ENCODE results near the gene COQ2. TPM values are rescaled to one million over a fixed set of nuclear protein-coding genes. Genes with fewer than 3 reads are reported as not detected.
"Not testable (repeated sequence)": the region's sequence is repeated elsewhere in the genome, so short reads cannot be mapped to it uniquely, and the experiment has no call there.

The COQ2 gene
- polyA plus RNA-seq, 1 donor (not counting 4 experiments of a cell fraction or from before 2014, with no cell fraction given): 29.1 TPM

DNA sequence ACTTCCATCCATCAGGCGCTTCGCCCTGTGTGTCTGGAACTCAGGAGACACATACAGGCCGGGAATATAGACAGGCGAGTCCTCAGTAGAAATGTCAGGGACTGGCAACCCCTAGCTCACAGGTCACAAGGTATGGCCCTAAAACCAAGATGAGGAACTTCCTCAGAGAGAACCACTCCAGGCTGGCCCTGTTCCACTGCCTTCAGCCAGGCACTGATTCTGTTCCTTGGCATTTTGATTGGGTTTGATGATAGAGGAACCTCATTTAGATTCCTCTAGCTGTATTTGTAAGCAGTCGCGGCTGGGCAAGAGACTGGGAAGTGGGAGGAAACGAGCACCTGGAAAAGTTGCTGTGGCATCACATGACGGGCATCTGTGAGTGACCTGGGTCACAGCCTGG lies 41.9 kb upstream of the COQ2 start:
- Histone ChIP-seq H3K4me2 (ENCODE audit: control insufficient read depth, extremely low read depth, insufficient read depth, low read depth, low read length) (no peak overlapping the region), H3K9me1 (ENCODE audit: control insufficient read depth, extremely low read depth, insufficient read depth, low read length) (peaks cover 2% of the 10 kb centered on the region), H3K27ac (ENCODE audit: control insufficient read depth, insufficient read depth, low read length) (no peak overlapping the region), H2AFZ (ENCODE audit: control insufficient read depth, low read length) (no peak overlapping the region), H3K4me1 (ENCODE audit: control insufficient read depth, extremely low read depth, insufficient read depth, low read length) (peaks cover 11% of the 10 kb centered on the region), H3K4me3 (ENCODE audit: control insufficient read depth in 2 of 3, extremely low read depth in 1 of 3, insufficient read depth in 2 of 3, low read depth in 1 of 3, low read length in 3 of 3) (no peak overlapping the region), H3K9ac (ENCODE audit: control insufficient read depth, extremely low read depth, insufficient read depth, low read length) (no peak overlapping the region), H3K27me3 (ENCODE audit: control insufficient read depth, extremely low read depth, insufficient read depth, low read length) (no peaks in the 10 kb centered on the region), H3K36me3 (ENCODE audit: control insufficient read depth in 2 of 2, extremely low read depth in 1 of 2, insufficient read depth in 2 of 2, low read length in 2 of 2) (peaks cover 0 to 3% of the 10 kb centered on the region in 2 experiments), H3K79me2 (ENCODE audit: control insufficient read depth, insufficient read depth, low read length) (no peaks in the 10 kb centered on the region), H3K9me3 (ENCODE audit: control insufficient read depth, low read depth, low read length) (no peaks in the 10 kb centered on the region), H4K20me1 (ENCODE audit: control insufficient read depth, extremely low read depth, insufficient read depth, low read length) (no peaks in the 10 kb centered on the region)
- dilution Hi-C loops (cut with MboI; ENCODE audit: extremely low pct_ligation_motif_present, low sequenced_read_pairs): no loop called here
- no peak for DNase-seq (ENCODE audit: low read depth, low spot score)
- FAIRE-seq: no peak
- TF ChIP-seq, protein P1, sequence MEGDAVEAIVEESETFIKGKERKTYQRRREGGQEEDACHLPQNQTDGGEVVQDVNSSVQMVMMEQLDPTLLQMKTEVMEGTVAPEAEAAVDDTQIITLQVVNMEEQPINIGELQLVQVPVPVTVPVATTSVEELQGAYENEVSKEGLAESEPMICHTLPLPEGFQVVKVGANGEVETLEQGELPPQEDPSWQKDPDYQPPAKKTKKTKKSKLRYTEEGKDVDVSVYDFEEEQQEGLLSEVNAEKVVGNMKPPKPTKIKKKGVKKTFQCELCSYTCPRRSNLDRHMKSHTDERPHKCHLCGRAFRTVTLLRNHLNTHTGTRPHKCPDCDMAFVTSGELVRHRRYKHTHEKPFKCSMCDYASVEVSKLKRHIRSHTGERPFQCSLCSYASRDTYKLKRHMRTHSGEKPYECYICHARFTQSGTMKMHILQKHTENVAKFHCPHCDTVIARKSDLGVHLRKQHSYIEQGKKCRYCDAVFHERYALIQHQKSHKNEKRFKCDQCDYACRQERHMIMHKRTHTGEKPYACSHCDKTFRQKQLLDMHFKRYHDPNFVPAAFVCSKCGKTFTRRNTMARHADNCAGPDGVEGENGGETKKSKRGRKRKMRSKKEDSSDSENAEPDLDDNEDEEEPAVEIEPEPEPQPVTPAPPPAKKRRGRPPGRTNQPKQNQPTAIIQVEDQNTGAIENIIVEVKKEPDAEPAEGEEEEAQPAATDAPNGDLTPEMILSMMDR (optimal IDR thresholded peaks at IDR 0.05 in 1 of 3, IDR thresholded peaks at IDR 0.05 in 1 of 3, conservative IDR thresholded peaks at IDR 0.05 in 1 of 3; ENCODE audit: extremely low read depth in 1 of 3, insufficient read depth in 2 of 3, low read length in 3 of 3): no peak
- TF ChIP-seq EZH2 (IDR thresholded peaks at IDR 0.05; ENCODE audit: low read length): no peak

DNA sequence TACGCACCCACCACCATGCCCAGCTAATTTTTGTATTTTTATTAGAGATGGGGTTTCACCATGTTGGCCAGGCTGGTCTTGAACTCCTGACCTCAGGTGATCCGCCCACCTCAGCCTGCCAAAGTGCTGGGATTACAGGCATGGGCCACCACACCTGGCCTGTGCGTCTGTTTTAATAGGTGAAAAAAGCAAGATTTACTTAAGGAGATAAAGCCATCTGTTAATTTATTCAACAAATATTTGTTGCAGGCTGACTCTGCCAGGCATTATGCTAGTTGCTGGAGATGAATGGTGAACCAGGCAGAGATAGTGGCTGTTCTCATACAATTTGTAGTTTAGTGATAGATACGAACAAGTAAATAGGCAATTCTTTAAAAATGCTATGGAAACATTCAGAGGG lies 40.7 kb upstream of the COQ2 start:
- H3K4me2 ChIP-seq (ENCODE audit: control insufficient read depth, extremely low read depth, insufficient read depth, low read depth, low read length); DNase-seq (ENCODE audit: low read depth, low spot score); H3K9ac ChIP-seq (ENCODE audit: control insufficient read depth, extremely low read depth, insufficient read depth, low read length); H3K36me3 ChIP-seq (ENCODE audit: control insufficient read depth in 2 of 2, extremely low read depth in 1 of 2, insufficient read depth in 2 of 2, low read length in 2 of 2); H2AFZ ChIP-seq (ENCODE audit: control insufficient read depth, low read length); H3K27ac ChIP-seq (ENCODE audit: control insufficient read depth, insufficient read depth, low read length); H3K27me3 ChIP-seq (ENCODE audit: control insufficient read depth, extremely low read depth, insufficient read depth, low read length); H3K79me2 ChIP-seq (ENCODE audit: control insufficient read depth, insufficient read depth, low read length); H3K4me3 ChIP-seq (ENCODE audit: control insufficient read depth in 2 of 3, extremely low read depth in 1 of 3, insufficient read depth in 2 of 3, low read depth in 1 of 3, low read length in 3 of 3); H3K9me1 ChIP-seq (ENCODE audit: control insufficient read depth, extremely low read depth, insufficient read depth, low read length); H3K9me3 ChIP-seq (ENCODE audit: control insufficient read depth, low read depth, low read length); dilution Hi-C loops (cut with MboI; ENCODE audit: extremely low pct_ligation_motif_present, low sequenced_read_pairs); FAIRE-seq; H4K20me1 ChIP-seq (ENCODE audit: control insufficient read depth, extremely low read depth, insufficient read depth, low read length): not testable (repeated sequence)
- H3K4me1 ChIP-seq (ENCODE audit: control insufficient read depth, extremely low read depth, insufficient read depth, low read length): peaks cover 12% of the 10 kb centered on the region

DNA sequence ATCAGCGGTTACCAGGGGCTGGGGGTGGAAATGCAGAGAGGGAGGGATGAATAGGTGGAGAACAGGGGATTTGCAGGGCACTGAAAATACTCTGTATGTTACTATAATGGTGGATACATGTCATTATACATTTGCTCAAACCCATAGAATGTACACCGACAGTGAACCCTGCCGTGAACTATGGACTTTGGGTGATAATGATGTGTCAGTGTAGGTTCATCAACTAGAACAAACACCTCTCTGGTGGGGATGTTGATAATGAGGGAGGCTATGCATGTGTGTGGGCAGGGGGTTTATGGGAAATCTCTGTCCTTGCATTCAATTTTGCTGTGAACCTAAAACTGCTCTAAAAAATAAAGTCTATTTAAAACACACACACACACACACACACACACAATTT lies 38.5 kb upstream of the COQ2 start:
- dilution Hi-C loops (cut with MboI; ENCODE audit: extremely low pct_ligation_motif_present, low sequenced_read_pairs): no loop called here
- Histone ChIP-seq H2AFZ (ENCODE audit: control insufficient read depth, low read length) (no peak overlapping the region), H3K4me2 (ENCODE audit: control insufficient read depth, extremely low read depth, insufficient read depth, low read depth, low read length) (no peak overlapping the region), H3K4me1 (ENCODE audit: control insufficient read depth, extremely low read depth, insufficient read depth, low read length) (peaks cover 2% of the 10 kb centered on the region), H3K9me3 (ENCODE audit: control insufficient read depth, low read depth, low read length) (no peaks in the 10 kb centered on the region), H3K36me3 (ENCODE audit: control insufficient read depth in 2 of 2, extremely low read depth in 1 of 2, insufficient read depth in 2 of 2, low read length in 2 of 2) (peaks cover 0 to 8% of the 10 kb centered on the region in 2 experiments), H3K27me3 (ENCODE audit: control insufficient read depth, extremely low read depth, insufficient read depth, low read length) (no peaks in the 10 kb centered on the region), H3K4me3 (ENCODE audit: control insufficient read depth in 2 of 3, extremely low read depth in 1 of 3, insufficient read depth in 2 of 3, low read depth in 1 of 3, low read length in 3 of 3) (no peak overlapping the region), H3K27ac (ENCODE audit: control insufficient read depth, insufficient read depth, low read length) (no peak overlapping the region), H3K9me1 (ENCODE audit: control insufficient read depth, extremely low read depth, insufficient read depth, low read length) (no peaks in the 10 kb centered on the region), H3K9ac (ENCODE audit: control insufficient read depth, extremely low read depth, insufficient read depth, low read length) (no peak overlapping the region), H4K20me1 (ENCODE audit: control insufficient read depth, extremely low read depth, insufficient read depth, low read length) (no peaks in the 10 kb centered on the region), H3K79me2 (ENCODE audit: control insufficient read depth, insufficient read depth, low read length) (no peaks in the 10 kb centered on the region)
- TF ChIP-seq EZH2 (IDR thresholded peaks at IDR 0.05; ENCODE audit: low read length): no peak
- TF ChIP-seq, protein P1 (optimal IDR thresholded peaks at IDR 0.05 in 1 of 3, IDR thresholded peaks at IDR 0.05 in 1 of 3, conservative IDR thresholded peaks at IDR 0.05 in 1 of 3; ENCODE audit: extremely low read depth in 1 of 3, insufficient read depth in 2 of 3, low read length in 3 of 3): no peak
- DNase-seq (ENCODE audit: low read depth, low spot score) (no peak), FAIRE-seq (no peak)
